Astrocyte of the spinal cord (primary cell): Measurements from ENCODE around the gene CYTH2.

Experiments
- DNase-seq: peaks from one replicate; pipeline ENCODE4 v3.0.0; 2011; ENCODE audit warnings: low read depth, low spot score
- H3K4me3 ChIP-seq: 2 replicates; pipeline ENCODE4 v1.5.1; 2011; ENCODE audit warnings: low read depth, mild to moderate bottlenecking, low read length, moderate library complexity
- CTCF ChIP-seq: IDR thresholded peaks from 2 replicates; pipeline ENCODE4 v1.5.1; 2012; ENCODE audit warnings: low read depth, mild to moderate bottlenecking, low read length, inconsistent platforms
- in situ Hi-C: cut with HindIII; loops from 2 replicates; pipeline ENCODE4 v1.10.0; 2017; ENCODE audit warnings: low sequenced_read_pairs

The CYTH2 gene

GRCh38 chr19:48507911-48508439, 38.8 kb downstream of the CYTH2 start:
- in situ Hi-C loops = no loop called here
- TF ChIP-seq CTCF = no peak
- H3K4me3 ChIP-seq = no peak overlapping the region
- no peak for DNase-seq

- TF ChIP-seq CTCF = no peak
- no peak for DNase-seq
- in situ Hi-C loops = no loop called here
- no peak overlapping the region for H3K4me3 ChIP-seq
These were observed 39.7 kb downstream of the CYTH2 start for GRCh38 chr19:48508729-48509411.

- no peak overlapping the region for H3K4me3 ChIP-seq
- TF ChIP-seq CTCF = no peak
- no peak for DNase-seq
- in situ Hi-C loops = no loop called here
These were observed 40.5 kb downstream of the CYTH2 start for GRCh38 chr19:48509467-48510194.

GRCh38 chr19:48510421-48511268, 41.5 kb downstream of the CYTH2 start:
- in situ Hi-C loops = no loop called here
- TF ChIP-seq CTCF = no peak
- no peak overlapping the region for H3K4me3 ChIP-seq
- DNase-seq = peak; percentile 33

- TF ChIP-seq CTCF = no peak
- H3K4me3 ChIP-seq = no peak overlapping the region
- in situ Hi-C loops = no loop called here
- no peak for DNase-seq
These were observed 42.2 kb downstream of the CYTH2 start for GRCh38 chr19:48511321-48511731.

GRCh38 chr19:48511800-48512503, 42.8 kb downstream of the CYTH2 start, which contains the start of gene LMTK3:
Gene LMTK3 (minus strand): TSS chr19:48511835. CDS start chr19:48511576, 259 bp downstream.
- no peak for TF ChIP-seq CTCF
- DNase-seq = no peak
- H3K4me3 ChIP-seq = no peak within 1 kb of the TSS
- in situ Hi-C loops = no loop called here
